HG02981 (cell line): ENCODE results near the gene ZNF134.

Experiments
- ATAC-seq: cut with Tn5 transposase; IDR thresholded peaks from one replicate; pipeline ENCODE4 v1.9.1; 2021; ENCODE audit warnings: mild to moderate bottlenecking, moderate library complexity; ENCODE audit not compliant: unreplicated experiment

The ZNF134 gene

DNA sequence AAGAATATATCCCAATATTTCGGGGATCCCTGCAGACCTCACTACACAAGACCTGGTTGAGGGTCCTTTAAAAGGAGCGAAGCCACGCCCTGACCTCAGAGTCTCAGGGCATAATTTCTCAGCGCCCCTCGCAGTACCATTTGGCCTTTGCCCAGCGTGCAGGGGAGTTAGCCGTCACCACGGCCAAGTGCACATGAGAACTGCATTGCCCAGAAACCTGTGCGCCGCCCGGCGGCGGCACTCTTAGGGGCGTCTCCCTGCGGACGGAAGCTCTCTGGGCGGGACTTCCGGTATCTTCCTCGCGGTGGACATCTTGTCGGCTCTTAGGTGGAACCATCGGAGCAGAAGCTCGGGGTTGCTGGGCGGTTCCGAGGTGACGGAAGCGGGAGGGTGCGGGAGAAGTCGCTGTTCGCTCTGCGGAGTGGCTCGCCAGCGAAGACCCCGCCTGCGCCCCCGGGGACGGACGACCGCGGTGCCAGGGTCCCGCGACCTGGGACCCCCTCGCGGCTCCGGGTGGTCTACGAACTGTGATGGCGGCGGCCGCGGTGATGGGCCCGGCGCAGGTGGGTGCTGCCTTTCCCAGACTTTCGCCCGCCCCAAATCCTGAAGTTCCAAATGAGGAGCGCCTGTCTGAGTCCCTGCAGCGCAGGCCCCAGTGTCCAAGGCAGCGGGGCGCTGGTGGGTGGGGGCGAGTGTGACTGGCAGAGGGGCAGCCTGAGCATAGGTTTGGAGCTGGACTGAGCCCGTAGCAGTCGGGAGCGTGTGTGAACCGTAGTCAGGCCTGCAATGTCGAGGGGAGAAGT, at the start of gene ZNF134:
ZNF134 (plus strand) TSS at position 302 of the 803 bp plus-strand sequence. CDS start 5,227 bp downstream, outside the sequence.
- ATAC-seq: peak; percentile 96

DNA sequence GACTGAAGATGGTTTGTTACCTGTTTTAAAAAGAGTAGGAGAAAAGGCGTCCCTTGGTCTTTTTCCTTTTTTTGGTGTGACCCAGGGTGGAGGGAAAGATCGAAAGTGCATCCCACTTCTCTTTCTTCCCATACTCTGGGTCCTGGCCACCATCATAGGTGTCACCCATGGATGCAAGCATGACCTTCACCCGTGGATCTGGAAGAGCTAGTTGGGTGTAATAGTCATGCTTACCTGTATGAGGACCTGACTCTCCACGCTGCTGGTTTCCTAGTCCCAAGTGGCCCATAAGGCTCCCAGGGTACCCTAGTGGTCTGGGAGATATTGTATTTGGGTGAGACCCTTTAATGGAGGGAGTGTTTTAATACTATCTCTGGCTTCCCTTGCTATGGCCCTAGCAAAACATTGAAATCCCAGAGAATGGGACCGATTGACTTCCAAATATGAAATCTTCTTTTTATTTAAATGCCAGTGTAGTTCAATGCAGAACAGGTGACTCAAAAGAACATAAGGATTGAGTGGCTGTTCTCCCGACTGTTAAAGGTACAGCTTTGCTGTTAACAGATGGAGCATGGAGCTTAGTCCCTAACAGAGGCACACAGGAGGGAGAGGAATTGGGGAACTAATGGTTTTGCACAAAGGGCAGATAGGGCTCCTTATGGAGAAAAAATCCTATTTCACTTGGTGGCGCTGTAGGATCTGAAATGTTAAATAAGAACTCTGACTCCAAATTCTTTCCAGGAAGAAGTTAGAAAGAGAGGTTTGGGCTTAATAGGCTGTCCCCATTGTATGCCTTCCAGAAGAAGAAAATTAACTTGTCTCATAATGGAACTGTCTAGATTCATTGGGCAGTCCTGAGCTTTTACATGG, 47.4 kb upstream of the ZNF134 start:
- no peak for ATAC-seq

DNA sequence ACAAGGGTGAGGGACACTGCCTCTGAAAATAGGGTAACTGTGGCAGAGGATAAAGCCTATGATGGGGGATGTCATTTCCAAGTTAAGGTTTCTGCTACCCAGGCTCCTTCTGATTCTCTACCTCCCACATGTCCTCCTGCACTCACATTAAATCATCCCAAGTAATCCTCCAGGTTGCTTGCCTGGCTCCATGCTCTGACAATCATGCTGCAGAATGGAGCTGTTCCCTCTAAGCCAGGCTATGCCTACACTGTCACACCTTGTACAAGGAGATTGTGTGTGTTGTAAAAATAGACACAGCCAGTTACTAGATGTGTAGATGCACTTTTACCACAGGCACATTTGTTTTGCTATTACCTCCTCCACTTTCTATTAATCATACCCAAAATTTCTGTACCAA, 43.3 kb upstream of the ZNF134 start:
- no peak for ATAC-seq

DNA sequence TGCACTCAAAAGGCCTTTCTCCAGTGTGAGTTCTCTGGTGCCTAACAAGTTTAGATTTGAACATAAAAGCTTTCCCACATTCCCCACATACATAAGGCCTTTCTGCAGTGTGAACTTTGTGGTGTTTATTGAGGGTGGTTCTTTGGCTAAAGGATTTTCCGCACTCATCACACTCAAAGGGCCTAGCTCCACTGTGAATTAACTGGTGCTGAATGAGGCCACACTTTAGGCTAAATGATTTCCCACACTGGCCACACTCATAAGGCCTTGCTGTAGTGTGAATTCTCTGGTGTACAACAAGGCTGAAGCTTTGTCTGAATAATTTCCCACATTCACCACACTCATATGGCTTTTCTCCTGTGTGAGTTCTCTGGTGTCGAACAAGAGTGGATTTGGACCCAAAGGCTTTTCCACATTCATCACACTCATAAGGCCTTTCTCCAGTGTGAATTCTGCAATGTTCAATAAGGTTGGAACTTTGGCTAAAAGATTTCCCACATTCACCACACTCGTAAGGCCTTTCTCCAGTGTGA, 41.6 kb upstream of the ZNF134 start:
- ATAC-seq: no peak

DNA sequence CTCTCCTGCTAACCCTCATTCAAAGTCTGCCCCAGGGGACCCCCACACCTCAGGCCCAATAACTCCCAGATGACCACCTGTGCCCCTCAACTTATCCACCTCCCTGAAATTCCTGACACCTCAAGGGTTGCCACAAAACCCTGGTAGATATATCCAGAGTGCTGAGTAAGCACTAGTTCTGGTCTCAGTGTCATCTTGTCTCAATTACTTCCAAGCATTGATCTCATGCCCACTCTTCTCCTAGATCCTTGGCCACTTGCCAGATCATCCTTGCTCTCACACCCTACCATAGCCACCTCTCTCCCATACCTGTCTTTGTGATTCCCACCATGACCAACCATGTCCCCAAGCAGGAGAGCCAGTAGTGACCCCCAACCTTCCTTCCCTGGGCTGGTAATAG, 37.4 kb upstream of the ZNF134 start:
- no peak for ATAC-seq

DNA sequence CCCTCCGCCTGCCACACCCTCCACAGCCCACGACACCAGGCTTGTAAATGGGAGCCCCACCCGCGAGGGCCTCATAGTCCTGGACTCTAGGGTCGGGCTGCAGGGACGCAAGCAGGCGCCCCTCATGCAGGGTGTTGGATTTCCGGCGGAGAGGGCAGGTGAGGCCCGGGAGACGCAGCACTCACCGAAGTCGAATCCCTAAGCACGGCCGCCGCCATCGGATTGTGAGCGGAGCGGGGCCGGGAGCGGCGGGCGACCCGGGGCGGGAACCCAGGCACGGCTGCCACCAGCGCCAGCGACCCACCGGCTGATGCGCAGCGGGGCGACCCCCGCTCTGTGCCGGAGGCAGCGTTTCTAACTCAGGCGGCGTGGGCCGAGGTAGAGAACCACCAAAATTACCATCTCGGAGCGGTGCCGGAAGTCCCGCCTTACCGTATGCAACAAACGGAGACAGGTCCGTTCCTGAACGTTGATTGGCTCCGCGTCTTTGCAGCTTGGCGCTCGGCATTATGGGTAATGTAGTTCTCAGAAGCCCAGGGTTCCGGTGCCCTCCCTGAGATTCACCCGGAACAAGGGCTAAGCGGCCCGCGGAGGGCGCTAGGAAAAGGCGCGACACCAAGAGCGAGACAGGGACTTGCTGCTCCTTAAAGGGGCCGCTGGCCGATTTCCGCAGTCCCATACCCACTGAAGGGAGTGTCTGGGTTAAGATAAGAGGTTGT, 35.4 kb upstream of the ZNF134 start, which contains the start of gene ZNF416:
ZNF416 (minus strand) TSS at position 425 of the 719 bp plus-strand sequence; CDS start at position 218, 207 bp downstream.
- ATAC-seq: peak; percentile 90

DNA sequence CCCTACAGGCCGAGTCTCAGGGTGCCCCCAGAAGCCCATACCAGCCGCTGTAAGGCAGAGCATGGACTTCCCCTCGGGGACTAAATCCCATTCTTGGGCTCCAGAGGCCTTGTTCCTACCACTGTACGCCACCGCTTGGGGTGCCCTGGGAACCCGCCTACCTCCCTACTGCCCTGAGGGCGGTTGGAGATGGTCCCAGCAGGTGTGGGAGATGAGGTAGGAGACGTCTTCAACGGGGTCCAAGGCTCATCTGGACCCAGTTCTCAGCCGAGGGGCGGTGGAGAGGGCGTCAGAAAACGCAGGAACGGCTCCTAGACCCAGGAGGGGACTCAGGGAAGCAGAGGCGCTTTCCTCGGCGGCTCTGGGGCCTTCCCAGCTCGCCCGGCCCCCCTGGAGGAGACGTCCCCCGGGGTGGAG, 30.9 kb upstream of the ZNF134 start:
- no peak for ATAC-seq

DNA sequence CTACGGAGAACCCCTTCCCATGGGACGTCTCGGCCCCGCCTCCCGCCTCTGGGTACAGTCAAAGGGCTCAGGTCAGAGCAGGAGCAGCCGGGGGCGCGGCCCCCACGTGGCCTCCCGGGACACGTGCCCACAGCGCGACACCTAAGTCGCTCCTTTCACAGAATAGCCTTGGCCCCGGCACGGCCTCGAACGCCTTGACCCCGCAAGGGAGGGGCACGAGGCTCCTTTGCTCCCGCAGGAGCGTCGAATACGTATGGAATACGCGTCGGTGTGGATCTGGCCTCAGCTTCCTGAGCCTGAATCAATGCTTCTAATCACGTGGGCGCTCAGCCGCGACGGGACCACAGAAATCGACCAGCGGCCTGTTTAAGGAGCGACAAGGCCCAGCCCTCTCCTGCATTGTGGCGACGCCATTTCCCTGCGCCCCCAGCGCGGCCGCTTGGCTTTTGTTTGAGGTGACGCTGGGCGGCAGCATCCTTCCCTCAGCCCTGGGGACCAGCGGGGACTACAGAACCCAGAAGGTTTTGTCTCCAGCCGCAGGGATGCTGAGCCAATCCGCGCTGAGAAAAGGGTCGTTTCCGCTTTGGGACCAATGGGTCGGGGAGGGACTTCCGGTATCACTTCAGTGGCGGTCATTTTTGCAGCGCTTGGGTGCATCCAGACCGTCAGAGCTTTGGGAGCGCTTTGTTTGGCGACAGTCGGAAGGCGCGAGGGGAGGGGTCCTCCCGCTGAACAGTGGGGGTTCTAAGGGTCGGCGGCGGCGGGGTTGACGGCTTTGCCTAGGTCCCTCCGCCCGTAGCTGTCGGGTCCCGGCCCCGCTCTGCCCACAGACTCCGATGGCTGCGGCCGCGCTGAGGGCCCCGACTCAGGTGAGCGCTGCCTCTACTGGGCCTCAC, 30.3 kb upstream of the ZNF134 start, which contains the start of gene ZIK1:
ZIK1 (plus strand) TSS at position 625 of the 896 bp plus-strand sequence; CDS start at position 837, 212 bp downstream.
- ATAC-seq: peak; percentile 86

DNA sequence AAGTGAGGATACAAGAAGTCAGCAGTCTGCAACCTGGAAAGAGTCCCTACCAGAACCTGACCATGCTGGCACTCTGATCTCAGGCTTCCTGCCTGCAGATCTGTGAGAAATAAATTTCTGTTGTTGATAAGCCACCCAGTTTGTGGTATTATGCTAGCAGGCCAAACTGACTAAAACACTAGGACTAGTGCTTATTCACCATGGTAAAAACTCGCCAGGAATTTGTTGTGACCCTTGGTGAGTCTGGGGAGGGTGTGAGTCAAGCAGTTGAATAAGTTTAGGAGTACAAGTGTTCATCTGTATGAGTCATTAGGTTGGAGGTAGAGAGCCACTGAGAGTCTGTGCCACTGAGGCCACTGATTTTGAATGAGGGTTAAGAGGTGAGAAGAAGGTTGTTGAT, 26.5 kb upstream of the ZNF134 start:
- no peak for ATAC-seq

DNA sequence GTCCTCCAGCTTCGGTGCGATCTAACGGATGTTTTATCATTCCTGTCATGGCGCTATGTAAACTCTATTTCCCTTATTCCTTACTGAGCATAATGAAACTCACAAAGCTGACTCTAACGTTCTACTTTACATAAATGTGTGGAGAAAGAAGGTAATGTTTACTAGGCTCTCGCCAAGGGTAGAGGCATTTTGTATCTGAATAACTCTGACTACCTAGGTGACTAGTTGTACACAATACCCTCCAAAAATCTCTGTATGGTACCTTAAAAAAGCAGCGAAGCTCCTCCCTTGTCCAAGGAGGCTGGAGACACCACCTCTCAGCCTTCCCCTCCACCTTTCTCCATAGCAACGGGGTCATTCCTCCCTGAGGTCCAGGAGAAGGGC, 14.7 kb upstream of the ZNF134 start:
- peak; percentile 14 for ATAC-seq

DNA sequence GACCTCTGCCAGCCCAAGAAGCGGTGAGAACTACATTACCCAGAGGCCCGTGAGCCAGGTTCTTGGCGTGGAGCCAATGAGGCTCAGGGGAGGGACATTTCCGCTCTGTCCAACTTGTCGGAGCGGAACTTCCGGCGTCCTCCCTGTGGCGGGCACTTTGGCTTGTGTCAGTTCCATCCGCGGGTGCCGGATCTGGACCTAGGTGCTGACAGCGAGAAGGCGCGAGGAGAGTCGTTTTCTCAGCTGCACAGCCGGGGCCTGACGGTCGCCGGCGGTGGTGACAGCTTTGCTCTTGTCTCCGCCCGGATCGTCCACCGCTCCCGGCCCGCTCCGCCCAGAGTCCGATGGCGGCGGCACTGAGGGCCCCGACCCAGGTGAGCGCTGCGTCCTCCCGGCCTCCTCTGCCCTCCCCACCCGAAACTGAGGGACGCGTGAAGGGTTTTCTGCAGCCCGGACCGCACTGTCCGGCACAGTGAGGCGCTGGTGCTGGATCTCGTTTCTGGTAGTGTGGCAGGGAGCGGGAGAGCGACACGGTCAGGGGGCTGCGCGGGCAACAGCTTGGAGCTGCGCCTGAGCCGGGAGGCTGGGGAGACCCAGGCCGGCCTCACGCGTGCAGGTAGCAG, 14.2 kb upstream of the ZNF134 start, which contains the start of gene ZNF530:
ZNF530 (plus strand) TSS at position 125 of the 623 bp plus-strand sequence. CDS start 4,461 bp downstream, outside the sequence.
- peak; percentile 87 for ATAC-seq

DNA sequence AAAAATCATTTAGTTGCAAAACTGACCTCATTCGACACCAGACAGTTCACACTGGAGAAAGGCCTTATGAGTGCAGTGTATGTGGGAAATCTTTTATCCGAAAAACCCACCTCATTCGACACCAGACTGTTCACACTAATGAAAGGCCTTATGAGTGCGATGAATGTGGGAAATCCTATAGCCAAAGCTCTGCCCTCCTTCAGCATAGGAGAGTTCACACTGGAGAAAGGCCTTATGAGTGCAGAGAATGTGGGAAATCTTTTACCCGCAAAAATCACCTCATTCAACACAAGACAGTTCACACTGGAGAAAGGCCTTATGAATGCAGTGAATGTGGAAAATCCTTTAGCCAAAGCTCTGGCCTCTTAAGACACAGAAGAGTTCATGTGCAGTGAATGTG, 7.1 kb upstream of the ZNF134 start:
- ATAC-seq: no peak

DNA sequence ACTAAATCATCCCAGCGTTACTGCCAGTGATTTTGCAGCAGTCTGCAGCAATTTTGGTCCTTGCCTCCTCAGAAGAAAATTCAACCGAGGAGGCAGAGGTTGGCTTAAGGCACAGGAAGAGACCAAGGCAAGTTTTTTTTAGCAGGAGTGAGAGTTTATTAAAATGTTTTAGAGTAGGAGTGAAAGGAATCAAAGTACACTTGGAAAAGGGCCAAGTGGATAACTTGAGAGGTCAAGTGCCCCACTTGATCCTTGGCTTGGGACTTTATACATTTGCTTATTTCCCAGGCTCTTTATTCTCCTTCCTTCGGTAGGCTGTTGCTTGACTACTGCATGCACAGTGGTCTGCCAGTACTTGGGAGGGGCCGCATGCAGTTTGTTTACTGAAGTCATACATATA, 2.9 kb upstream of the ZNF134 start:
- ATAC-seq: no peak

DNA sequence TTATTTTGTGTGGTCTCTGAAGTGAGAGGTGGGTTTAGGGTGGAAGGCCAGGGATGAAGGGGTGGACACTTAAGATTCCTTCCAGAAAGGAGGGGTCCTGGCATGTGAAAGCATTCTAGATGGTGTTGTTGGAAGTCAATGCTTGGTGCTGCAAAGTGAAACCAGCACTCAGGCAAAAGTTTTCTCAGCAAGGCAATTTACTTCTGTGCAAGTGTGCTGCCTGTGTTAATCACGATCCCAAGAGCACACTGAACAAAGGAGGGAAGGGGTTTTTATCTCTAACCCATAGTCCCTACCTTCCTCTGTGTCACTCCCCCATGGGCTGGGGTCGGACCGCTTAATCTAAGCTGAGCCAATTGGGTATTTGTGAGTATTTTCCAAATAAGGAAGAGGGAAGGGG, 1.3 kb downstream of the ZNF134 start:
- ATAC-seq: no peak

DNA sequence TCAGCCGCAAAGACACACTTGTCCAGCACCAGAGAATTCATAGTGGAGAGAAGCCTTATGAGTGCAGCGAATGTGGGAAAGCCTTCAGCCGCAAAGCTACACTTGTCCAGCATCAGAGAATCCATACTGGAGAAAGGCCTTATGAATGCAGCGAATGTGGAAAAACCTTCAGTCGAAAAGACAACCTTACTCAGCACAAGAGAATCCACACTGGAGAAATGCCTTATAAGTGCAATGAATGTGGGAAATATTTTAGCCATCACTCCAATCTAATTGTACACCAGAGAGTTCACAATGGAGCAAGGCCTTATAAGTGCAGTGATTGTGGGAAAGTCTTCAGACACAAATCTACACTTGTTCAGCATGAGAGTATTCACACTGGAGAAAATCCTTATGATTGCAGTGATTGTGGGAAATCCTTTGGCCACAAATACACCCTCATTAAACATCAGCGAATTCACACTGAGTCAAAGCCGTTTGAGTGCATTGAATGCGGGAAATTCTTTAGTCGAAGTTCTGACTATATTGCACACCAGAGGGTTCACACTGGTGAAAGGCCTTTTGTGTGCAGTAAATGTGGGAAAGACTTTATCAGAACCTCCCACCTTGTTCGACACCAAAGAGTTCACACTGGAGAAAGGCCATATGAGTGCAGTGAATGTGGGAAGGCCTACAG, 6.8 kb downstream of the ZNF134 start:
- ATAC-seq: no peak

DNA sequence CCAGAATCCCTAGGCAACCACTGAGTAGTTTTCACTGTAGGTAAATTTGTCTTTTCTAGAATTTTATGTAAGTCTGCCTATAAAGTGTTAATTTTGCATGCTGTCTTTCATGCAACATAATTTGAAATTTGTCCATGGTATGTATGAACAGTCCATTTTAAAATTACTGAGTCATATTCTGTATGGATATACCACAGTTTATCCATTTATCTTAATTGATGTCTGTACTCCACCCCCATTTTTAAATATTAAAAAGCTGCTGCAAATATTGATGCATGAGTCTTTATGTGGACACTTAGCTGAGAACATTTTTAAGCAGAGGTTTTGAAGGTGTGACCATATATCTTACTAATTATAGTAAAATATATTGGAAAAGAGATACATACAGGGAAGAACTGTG, 9.0 kb downstream of the ZNF134 start:
- ATAC-seq: no peak

DNA sequence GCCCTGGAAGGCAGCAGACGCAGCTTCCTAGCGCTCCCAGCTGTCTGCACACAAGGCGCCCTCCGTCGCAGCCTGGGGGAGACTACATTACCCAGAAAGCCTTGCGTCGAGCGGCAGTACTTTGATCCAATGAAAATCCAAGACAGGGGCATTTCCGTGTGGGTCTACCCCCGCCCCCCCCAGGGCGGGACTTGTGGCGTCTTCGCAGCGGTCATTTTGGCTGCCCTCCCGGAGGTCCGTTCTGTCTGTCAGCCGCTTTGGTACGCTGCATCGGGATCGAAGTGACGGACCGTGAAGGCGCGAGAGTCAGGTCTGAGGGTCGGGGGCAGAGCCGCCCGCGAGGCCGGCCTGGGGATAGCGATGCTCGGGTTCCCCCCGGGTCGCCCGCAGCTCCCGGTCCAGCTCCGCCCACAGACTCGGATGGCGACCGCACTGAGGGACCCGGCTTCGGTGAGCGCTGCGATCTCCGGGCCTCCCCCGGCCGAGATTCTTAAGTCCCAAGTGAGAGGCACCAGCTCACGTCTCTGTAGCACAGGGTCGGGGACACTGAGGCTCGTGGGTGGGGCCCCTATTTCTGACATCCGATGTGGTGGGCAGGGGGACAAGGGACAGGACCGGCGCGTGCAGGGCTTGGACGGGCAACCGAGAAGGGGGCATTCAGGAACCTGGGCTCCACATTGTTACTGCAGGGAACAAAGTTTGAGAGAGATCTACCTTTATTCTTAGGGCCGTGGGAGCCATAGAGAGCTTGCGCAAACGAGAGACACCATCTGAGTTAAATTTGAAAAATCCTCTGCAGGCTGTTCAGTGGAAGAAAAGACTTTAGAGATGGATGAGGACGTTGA, 19.2 kb downstream of the ZNF134 start, which contains the start of gene ZNF211:
ZNF211 (plus strand) TSS at position 182 of the 845 bp plus-strand sequence; CDS start at position 361, 179 bp downstream.
- ATAC-seq: peak; percentile 95

DNA sequence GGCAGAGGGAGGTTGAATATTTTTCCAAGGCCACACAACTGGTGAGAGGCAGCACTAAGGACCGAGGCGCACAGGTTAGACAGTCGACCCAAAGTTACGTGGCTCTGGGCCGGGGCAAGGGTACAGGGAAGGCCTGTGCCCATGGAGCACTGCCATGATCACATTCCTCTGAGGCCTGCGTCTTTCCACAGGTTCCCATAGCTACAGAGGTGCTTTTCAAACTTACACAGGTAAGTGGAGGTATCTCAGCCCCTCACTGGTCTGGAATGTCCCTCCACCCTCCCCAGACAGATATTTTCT, 19.7 kb downstream of the ZNF134 start:
- no peak for ATAC-seq
